ENCODE results near the gene BCL11B. TPM values are rescaled to one million over a fixed set of nuclear protein-coding genes. Genes with fewer than 3 reads are reported as not detected.

BCL11B gene
- total RNA-seq, 1 experiment from 2014 or later = 80.6 TPM

DNA sequence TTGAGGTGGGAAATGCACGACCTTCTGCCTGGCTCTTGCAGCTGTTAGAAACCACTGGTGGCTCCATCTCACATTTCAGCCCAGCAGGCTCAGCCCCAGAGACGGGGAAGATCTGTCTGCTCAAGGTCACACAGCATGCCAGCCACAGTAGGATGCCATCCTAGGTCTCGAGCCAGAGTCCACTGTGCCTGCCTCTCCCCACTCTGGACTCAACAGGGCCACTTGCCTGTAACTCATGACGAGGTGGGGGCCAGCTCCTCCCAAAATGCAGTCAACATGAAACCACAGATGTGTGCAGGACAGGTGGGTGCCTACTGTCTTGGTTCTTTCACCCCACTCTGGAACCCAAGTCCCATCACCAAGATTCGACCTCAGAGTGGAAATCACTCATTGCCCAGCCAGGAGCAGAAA lies 23.2 kb downstream of the BCL11B start:
- ChIA-PET POLR2A (ENCODE audit: low non-redundant PET) (no interaction called here), CTCF (no interaction called here)
- H3K4me3 ChIP-seq (ENCODE audit: low read depth, low read length, poor library complexity, severe bottlenecking) = no peak overlapping the region
- TF ChIP-seq, protein P1, sequence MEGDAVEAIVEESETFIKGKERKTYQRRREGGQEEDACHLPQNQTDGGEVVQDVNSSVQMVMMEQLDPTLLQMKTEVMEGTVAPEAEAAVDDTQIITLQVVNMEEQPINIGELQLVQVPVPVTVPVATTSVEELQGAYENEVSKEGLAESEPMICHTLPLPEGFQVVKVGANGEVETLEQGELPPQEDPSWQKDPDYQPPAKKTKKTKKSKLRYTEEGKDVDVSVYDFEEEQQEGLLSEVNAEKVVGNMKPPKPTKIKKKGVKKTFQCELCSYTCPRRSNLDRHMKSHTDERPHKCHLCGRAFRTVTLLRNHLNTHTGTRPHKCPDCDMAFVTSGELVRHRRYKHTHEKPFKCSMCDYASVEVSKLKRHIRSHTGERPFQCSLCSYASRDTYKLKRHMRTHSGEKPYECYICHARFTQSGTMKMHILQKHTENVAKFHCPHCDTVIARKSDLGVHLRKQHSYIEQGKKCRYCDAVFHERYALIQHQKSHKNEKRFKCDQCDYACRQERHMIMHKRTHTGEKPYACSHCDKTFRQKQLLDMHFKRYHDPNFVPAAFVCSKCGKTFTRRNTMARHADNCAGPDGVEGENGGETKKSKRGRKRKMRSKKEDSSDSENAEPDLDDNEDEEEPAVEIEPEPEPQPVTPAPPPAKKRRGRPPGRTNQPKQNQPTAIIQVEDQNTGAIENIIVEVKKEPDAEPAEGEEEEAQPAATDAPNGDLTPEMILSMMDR (conservative IDR thresholded peaks at IDR 0.05; ENCODE audit: low read depth, low read length) = no peak
- no peak for TF ChIP-seq EZH2 (IDR thresholded peaks at IDR 0.05; ENCODE audit: borderline replicate concordance, low read depth, low read length, poor library complexity, severe bottlenecking)
- peaks cover 84% of the 10 kb centered on the region for H3K4me1 ChIP-seq (ENCODE audit: insufficient read depth, low read length, poor library complexity, severe bottlenecking)
- DNase-seq (ENCODE audit: low spot score) = no peak
- peak overlapping the region; percentile 68 for H3K27ac ChIP-seq (ENCODE audit: low read depth, low read length, poor library complexity, severe bottlenecking)
- intact Hi-C loops (cut with micrococcal nuclease; ENCODE audit: unreplicated experiment) = no loop called here
- peaks cover 74% of the 10 kb centered on the region for H3K36me3 ChIP-seq (ENCODE audit: insufficient read depth, low read length, poor library complexity, severe bottlenecking)
- H3K9me3 ChIP-seq (ENCODE audit: low read depth, low read length, poor library complexity, severe bottlenecking) = no peaks in the 10 kb centered on the region
- no TSS peak for BruUV-seq (replicated peaks)
- no peaks in the 10 kb centered on the region for H3K27me3 ChIP-seq (replicated peaks; ENCODE audit: insufficient read depth, low read depth, low read length, poor library complexity)

DNA sequence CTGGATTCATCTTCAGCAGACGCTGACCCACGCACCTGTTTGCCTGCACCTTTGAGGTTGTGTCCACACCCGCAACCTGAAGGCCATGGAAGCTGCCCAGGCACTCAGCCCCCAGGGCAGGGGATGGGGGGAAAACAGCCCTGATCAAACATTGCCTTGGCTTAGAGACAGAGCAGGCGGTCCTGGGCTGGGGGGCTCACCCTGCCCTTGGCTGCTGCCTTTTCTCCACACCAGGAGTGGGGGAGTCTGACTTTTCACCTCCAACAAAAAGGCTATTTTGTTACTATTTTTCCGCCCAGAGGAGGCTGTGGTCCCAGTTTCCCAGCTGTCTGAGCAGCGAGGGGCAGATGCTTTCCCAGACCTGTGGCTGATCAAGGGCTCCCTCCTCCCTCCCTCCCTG lies 24.2 kb downstream of the BCL11B start:
- H3K27me3 ChIP-seq (replicated peaks; ENCODE audit: insufficient read depth, low read depth, low read length, poor library complexity) = no peaks in the 10 kb centered on the region
- no peak for DNase-seq (ENCODE audit: low spot score)
- intact Hi-C loops (cut with micrococcal nuclease; ENCODE audit: unreplicated experiment) = no loop called here
- CTCF ChIA-PET = no interaction called here
- no peaks in the 10 kb centered on the region for H3K9me3 ChIP-seq (ENCODE audit: low read depth, low read length, poor library complexity, severe bottlenecking)
- TF ChIP-seq, protein P1 (conservative IDR thresholded peaks at IDR 0.05; ENCODE audit: low read depth, low read length) = no peak
- no peak for TF ChIP-seq EZH2 (IDR thresholded peaks at IDR 0.05; ENCODE audit: borderline replicate concordance, low read depth, low read length, poor library complexity, severe bottlenecking)
- H3K4me3 ChIP-seq (ENCODE audit: low read depth, low read length, poor library complexity, severe bottlenecking) = no peak overlapping the region
- peak overlapping the region; percentile 68 for H3K27ac ChIP-seq (ENCODE audit: low read depth, low read length, poor library complexity, severe bottlenecking)
- POLR2A ChIA-PET (ENCODE audit: low non-redundant PET) = no interaction called here
- H3K4me1 ChIP-seq (ENCODE audit: insufficient read depth, low read length, poor library complexity, severe bottlenecking) = peaks cover 86% of the 10 kb centered on the region
- no TSS peak for BruUV-seq (replicated peaks)
- H3K36me3 ChIP-seq (ENCODE audit: insufficient read depth, low read length, poor library complexity, severe bottlenecking) = peaks cover 64% of the 10 kb centered on the region

DNA sequence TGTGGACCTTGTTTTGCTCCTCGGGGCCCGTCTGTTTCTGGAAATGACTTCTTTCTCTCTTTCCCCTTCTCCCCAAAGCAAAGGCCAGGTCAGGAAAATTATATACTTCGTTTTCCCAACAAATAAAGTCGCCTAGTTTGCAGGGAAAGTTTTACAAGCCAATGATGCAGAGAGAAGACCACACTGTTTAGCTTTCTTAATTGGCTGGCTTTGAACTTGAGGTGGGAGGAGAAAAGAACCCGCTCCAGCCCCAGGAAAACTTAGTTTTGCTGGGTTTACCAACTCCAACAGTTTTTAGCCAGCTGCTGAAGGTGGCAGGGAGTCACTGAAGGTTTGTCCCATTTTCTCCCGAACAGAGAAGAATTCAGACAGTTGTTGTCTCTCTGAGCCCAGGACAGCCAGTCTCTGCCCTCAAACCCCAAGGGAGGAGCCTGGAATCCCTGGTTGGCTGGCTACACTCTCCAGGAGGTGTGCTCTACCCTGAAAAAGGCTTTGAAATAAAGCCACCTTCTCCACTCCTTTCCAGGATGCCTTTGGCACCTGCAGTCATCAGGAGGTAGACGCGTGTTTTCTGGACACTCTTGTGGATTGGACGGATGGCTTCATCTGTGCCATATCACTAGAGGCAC lies 24.8 kb downstream of the BCL11B start:
- no peak for DNase-seq (ENCODE audit: low spot score)
- Histone ChIP-seq H3K9me3 (ENCODE audit: low read depth, low read length, poor library complexity, severe bottlenecking) (no peaks in the 10 kb centered on the region), H3K27ac (ENCODE audit: low read depth, low read length, poor library complexity, severe bottlenecking) (peak overlapping the region; percentile 68), H3K27me3 (replicated peaks; ENCODE audit: insufficient read depth, low read depth, low read length, poor library complexity) (no peaks in the 10 kb centered on the region), H3K4me3 (ENCODE audit: low read depth, low read length, poor library complexity, severe bottlenecking) (no peak overlapping the region), H3K36me3 (ENCODE audit: insufficient read depth, low read length, poor library complexity, severe bottlenecking) (peaks cover 58% of the 10 kb centered on the region), H3K4me1 (ENCODE audit: insufficient read depth, low read length, poor library complexity, severe bottlenecking) (peaks cover 87% of the 10 kb centered on the region)
- no TSS peak for BruUV-seq (replicated peaks)
- intact Hi-C loops (cut with micrococcal nuclease; ENCODE audit: unreplicated experiment) = no loop called here
- no peak for TF ChIP-seq EZH2 (IDR thresholded peaks at IDR 0.05; ENCODE audit: borderline replicate concordance, low read depth, low read length, poor library complexity, severe bottlenecking)
- TF ChIP-seq, protein P1 (conservative IDR thresholded peaks at IDR 0.05; ENCODE audit: low read depth, low read length) = no peak
- ChIA-PET POLR2A (ENCODE audit: low non-redundant PET) (no interaction called here), CTCF (interaction anchor here (0.8 kb wide), 1 partner anchor 35 kb away, joined by 4 read pairs; no protein-coding TSS in a partner anchor)

All from A673 (cell line).